Sigmoid colon (tissue), 7 donors: ENCODE data around the gene USP15. TPM values are rescaled to one million over a fixed set of nuclear protein-coding genes. Genes with fewer than 3 reads are reported as not detected.

Experiments used
- DNase-seq: peaks from one replicate; pipeline ENCODE4 v3.0.0-alpha.2; 2019
- H3K27ac ChIP-seq, 4 donors: fragments of 200-600 bp; sonication (generic); one replicate each; pipeline ENCODE4 v1.5.1; 2016 to 2019; ENCODE audit warnings: mild to moderate bottlenecking in 1 of 4
- H3K27me3 ChIP-seq, 3 donors: fragments of 200-600 bp; sonication (generic); one replicate each; pipeline ENCODE4 v1.5.1; 2019; ENCODE audit warnings: mild to moderate bottlenecking in 1 of 3
- H3K36me3 ChIP-seq, 4 donors: fragments of 200-600 bp; sonication (generic); one replicate each; pipeline ENCODE4 v1.5.1; 2016 to 2019
- H3K4me1 ChIP-seq, 4 donors: fragments of 200-600 bp; sonication (generic); one replicate each; pipeline ENCODE4 v1.5.1; 2017 to 2019
- H3K4me3 ChIP-seq, 4 donors: fragments of 200-600 bp; sonication (generic); one replicate each; pipeline ENCODE4 v1.5.1; 2017 to 2019; ENCODE audit warnings: mild to moderate bottlenecking in 2 of 4, moderate library complexity in 1 of 4
- H3K9me3 ChIP-seq, 4 donors: fragments of 200-600 bp in 3 of 4; sonication (generic) in 3 of 4; one replicate each; pipeline versions ENCODE4 v1.5.1 to v1.6.1; 2013 to 2019
- EP300 ChIP-seq, 4 donors: sonication (generic); formaldehyde crosslinking; IDR thresholded peaks; one replicate each; pipeline ENCODE4 v1.6.1; 2017; ENCODE audit warnings: antibody characterized with exemption in 4 of 4
- POLR2A ChIP-seq, 2 donors: fragments of 450-650 bp; IDR thresholded peaks; one replicate each; pipeline ENCODE4 v1.6.1; 2016; ENCODE audit warnings: antibody characterized with exemption in 2 of 2, mild to moderate bottlenecking in 2 of 2, moderate library complexity in 2 of 2
- POLR2AphosphoS5 ChIP-seq, 4 donors: sonication (generic); formaldehyde crosslinking; IDR thresholded peaks; one replicate each; pipeline ENCODE4 v1.6.1; 2017; ENCODE audit warnings: antibody characterized with exemption in 4 of 4
- WGBS, 2 donors: extraction: QIAGEN DNeasy Blood & Tissue Kit; methylation state at CpG; one replicate each; pipeline ENCODE4 v1.1.7; 2013; 5-methylcytosine and 5-hydroxymethylcytosine counted together
- intact Hi-C: fragments of 100-400 bp; cut with DNase I; formaldehyde crosslinking; loops from one replicate; pipeline ENCODE4 v1.15.1; 2023
- polyA plus RNA-seq, 3 donors: library from polyadenylated mRNA; stranded (reverse); fragments of 200-250 nt; gene quantifications; one replicate each; pipeline ENCODE4 v1.2.3, GENCODE V29; 2013
- total RNA-seq, 4 donors: library from RNA; depleted of rRNA; stranded (reverse); fragments of >200 nt; gene quantifications; one replicate each; pipeline ENCODE4 v1.1.0, GENCODE V29; 2016
- TF ChIP-seq, protein P1 (sequence below), 4 experiments: fragments of 450-650 bp in 3 of 4; fragments of 200-600 bp in 1 of 4; IDR thresholded peaks; one replicate each; pipeline ENCODE4 v1.5.1; 2016 to 2019; ENCODE audit warnings: antibody characterized with exemption in 4 of 4, mild to moderate bottlenecking in 3 of 4, moderate library complexity in 2 of 4
- donor health status: healthy with polysubstance abuse.
- donor health status: Bipolar disorder and iron deficiency.
- donor health status: healthy.

USP15 gene
- total and polyA plus RNA-seq, 7 donors, result 22.2 to 78.4 (median 63.7) TPM

DNA sequence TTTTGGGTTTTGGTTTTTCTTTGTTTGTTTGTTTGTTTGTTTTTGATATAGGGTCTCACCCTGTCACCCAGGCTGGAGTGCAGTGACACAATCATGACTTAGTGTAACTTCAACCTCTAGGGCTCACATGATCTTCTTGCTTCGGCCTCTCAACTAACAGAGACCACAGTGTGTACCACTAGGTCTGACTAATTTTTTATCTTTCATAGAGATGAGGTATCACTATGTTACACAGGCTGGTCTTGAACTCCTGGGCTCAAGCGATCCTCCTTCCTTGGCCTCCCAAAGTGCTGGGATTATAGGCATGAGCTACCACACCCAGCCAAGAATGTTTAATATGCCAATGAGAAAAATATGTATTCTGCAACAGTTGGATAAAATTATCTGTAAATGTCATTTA, 29.6 kb upstream of the USP15 start:
- Histone ChIP-seq H3K27ac (no peak overlapping the region), H3K27me3 (no peaks in the 10 kb centered on the region), H3K9me3 (no peaks in the 10 kb centered on the region), H3K36me3 (no peaks in the 10 kb centered on the region), H3K4me3 (no peak overlapping the region), H3K4me1 (no peaks in the 10 kb centered on the region)
- DNase-seq, result no peak
- TF ChIP-seq POLR2A (IDR thresholded peaks at IDR 0.05), result no peak
- TF ChIP-seq POLR2AphosphoS5 (IDR thresholded peaks at IDR 0.05), result no peak
- no peak for TF ChIP-seq EP300 (IDR thresholded peaks at IDR 0.05)
- TF ChIP-seq, protein P1, sequence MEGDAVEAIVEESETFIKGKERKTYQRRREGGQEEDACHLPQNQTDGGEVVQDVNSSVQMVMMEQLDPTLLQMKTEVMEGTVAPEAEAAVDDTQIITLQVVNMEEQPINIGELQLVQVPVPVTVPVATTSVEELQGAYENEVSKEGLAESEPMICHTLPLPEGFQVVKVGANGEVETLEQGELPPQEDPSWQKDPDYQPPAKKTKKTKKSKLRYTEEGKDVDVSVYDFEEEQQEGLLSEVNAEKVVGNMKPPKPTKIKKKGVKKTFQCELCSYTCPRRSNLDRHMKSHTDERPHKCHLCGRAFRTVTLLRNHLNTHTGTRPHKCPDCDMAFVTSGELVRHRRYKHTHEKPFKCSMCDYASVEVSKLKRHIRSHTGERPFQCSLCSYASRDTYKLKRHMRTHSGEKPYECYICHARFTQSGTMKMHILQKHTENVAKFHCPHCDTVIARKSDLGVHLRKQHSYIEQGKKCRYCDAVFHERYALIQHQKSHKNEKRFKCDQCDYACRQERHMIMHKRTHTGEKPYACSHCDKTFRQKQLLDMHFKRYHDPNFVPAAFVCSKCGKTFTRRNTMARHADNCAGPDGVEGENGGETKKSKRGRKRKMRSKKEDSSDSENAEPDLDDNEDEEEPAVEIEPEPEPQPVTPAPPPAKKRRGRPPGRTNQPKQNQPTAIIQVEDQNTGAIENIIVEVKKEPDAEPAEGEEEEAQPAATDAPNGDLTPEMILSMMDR (IDR thresholded peaks at IDR 0.05), result no peak
- intact Hi-C loops, result no loop called here
- WGBS, 2 donors, result 92 to 97% methylated on average over 2 of the region's 2 CpGs

DNA sequence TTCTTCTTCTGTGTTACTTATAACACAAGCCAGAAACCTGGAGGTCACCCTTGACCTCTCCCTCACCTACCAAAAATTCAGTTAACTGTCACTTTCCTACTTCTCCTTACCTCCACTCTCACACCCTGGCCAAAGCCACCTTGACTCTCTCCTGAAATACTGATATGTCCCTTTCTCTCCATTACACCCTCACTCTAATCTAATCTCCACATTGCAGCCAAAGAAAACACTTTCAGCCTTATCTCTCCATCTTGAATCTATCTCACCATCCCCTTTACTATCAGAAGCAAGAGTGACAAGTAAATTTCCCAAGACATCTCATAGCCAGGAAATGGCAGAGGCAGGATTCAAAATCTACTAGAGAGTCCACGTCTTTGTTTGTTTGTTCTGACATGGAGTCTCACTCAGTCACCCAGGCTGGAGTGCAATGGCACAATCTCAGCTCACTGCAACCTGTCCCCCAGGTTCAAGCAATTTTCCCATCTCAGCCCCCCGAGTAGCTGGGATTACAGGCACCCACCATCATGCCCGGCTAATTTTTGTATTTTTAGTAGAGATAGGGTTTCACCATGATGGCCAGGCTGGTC, 28.0 kb upstream of the USP15 start:
- TF ChIP-seq POLR2A (IDR thresholded peaks at IDR 0.05) (no peak), EP300 (IDR thresholded peaks at IDR 0.05) (no peak), POLR2AphosphoS5 (IDR thresholded peaks at IDR 0.05) (no peak)
- TF ChIP-seq, protein P1 (IDR thresholded peaks at IDR 0.05), result no peak
- intact Hi-C loops, result no loop called here
- no peak for DNase-seq

GRCh38 chr12:62233805-62234204, 26.4 kb upstream of the USP15 start:
- H3K4me1 ChIP-seq, result no peaks in the 10 kb centered on the region
- 93 to 95% methylated on average over 2 of the region's 2 CpGs for WGBS, 2 donors
- no peaks in the 10 kb centered on the region for H3K36me3 ChIP-seq
- TF ChIP-seq POLR2A (IDR thresholded peaks at IDR 0.05) (no peak), EP300 (IDR thresholded peaks at IDR 0.05) (no peak), POLR2AphosphoS5 (IDR thresholded peaks at IDR 0.05) (no peak)
- TF ChIP-seq, protein P1 (IDR thresholded peaks at IDR 0.05), result no peak
- DNase-seq, result no peak
- intact Hi-C loops, result no loop called here
- no peaks in the 10 kb centered on the region for H3K27me3 ChIP-seq
- no peaks in the 10 kb centered on the region for H3K9me3 ChIP-seq
- no peak overlapping the region for H3K27ac ChIP-seq
- H3K4me3 ChIP-seq, result no peak overlapping the region

More for the DNA sequence above, 28.0 kb upstream of the USP15 start:
- Histone ChIP-seq H3K36me3 (no peaks in the 10 kb centered on the region), H3K27ac (no peak overlapping the region), H3K9me3 (no peaks in the 10 kb centered on the region), H3K4me3 (no peak overlapping the region), H3K27me3 (no peaks in the 10 kb centered on the region), H3K4me1 (no peaks in the 10 kb centered on the region)
- 86 to 87% methylated on average over 3 of the region's 3 CpGs for WGBS, 2 donors

DNA sequence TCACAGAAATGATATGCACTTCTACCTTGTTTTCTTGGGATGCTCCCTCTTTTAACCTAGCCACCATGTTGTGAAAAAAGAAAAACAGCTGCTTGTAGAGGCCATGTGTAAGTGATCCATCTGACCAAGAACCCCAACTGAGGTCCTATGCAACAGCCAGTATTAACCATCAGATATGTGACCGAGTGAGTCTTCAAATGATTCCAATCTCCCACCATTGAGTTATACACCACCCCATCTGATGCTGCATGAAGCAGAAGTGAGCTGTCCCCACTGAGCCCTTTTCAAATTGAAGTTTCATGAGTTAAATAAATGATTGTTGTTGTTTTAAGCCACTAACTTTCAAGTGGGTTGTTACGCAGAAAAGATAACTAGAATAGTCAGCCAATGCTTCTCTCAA, 20.6 kb upstream of the USP15 start:
- intact Hi-C loops, result no loop called here
- Histone ChIP-seq H3K9me3 (no peaks in the 10 kb centered on the region), H3K36me3 (no peaks in the 10 kb centered on the region), H3K27ac (no peak overlapping the region), H3K27me3 (no peaks in the 10 kb centered on the region), H3K4me3 (no peak overlapping the region), H3K4me1 (no peaks in the 10 kb centered on the region)
- WGBS, 2 donors, result 94 to 96% methylated on average over 2 of the region's 2 CpGs
- DNase-seq, result no peak
- TF ChIP-seq POLR2AphosphoS5 (IDR thresholded peaks at IDR 0.05) (no peak), EP300 (IDR thresholded peaks at IDR 0.05) (no peak), POLR2A (IDR thresholded peaks at IDR 0.05) (no peak)
- TF ChIP-seq, protein P1 (IDR thresholded peaks at IDR 0.05), result no peak
